RKO (cell line): Measurements from ENCODE around the gene CIAO3.

Experiments used
- DNase-seq: peaks from one replicate; pipeline ENCODE4 v3.0.0-alpha.2; 2016; ENCODE audit warnings: low spot score

Gene CIAO3

DNA sequence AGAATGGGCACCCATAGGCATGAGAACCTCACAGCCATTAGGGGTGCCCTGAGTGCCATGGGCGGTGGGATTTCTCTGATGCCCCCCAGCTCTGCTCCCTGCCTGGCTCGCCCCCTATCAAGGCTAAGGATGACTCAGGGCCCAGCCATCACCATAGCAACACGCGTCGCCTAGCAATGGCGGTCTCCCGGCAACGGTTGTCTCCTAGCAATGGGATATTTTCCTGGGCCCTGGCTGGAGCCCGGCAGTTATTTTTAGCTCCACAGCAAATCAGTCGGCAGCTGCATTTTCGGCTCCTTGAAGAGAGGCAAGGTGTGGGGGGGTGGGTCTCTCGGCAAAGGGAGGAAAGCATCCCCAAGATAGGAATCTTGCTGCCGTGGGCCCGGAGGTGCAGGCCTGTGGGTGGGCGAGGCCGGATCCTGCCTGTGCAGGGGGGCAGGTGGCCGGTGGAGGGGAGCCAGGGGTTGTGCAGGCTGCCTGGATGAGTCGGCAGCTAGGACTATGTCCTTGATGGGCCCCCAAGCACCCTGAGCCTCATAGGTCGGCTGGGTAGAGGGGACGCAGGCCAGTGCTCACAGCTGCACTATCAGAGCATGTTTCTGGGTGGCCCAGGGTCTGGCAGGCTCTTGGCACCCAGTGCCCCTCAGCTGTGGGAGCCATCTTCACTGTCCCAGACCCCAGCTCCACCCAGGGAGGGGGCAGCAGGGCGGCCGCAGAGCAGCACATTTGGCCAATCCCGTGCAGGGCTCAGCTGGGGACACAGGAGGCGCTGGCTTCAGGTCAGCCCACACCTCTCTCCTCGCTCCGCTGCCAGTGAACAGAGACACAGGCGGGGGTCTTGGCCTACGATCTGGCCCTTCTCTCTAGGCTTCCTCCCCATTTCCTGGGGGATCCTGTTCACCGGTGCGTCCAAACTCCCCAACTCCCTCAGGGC, 31.0 kb downstream of the CIAO3 start:
- DNase-seq: peak; percentile 87

DNA sequence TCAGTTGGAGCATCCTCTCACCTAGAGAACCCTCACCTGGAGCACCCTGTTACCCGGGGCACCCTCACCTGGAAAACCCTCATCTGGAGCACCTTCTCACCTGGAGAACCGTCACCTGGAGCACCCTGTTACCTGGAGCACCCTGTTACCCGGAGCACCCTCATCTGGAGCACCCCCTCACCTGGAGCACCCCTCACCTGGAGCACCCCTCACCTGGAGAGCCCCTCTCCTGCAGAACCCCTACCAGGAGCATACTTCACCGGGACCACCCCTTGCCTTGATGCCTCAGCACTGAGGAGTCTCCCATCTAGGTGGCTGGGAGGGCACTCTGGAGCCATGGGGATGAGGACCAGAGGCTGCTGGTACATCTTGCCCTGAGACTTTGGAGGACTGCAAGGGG, 31.8 kb downstream of the CIAO3 start:
- no peak for DNase-seq

DNA sequence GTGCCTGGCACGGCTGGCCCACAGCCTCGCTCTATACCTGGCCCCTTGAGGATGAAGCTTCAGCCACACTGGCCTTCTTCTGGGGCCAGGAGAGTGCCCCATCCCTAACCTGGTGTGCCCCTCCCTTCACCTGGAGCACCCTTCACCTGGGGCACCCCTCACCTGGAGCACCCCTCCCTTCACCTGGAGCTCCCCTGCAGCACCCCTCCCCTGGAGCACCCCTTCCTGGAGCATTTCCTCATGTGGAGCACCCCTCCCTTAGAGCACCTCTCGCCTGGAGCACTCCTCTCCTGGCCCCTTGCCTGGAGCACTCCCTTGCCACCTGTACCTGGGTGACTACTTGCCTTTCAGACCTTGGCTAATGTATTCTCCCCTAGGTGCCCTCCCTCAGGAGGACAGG, 32.8 kb downstream of the CIAO3 start:
- DNase-seq: no peak

DNA sequence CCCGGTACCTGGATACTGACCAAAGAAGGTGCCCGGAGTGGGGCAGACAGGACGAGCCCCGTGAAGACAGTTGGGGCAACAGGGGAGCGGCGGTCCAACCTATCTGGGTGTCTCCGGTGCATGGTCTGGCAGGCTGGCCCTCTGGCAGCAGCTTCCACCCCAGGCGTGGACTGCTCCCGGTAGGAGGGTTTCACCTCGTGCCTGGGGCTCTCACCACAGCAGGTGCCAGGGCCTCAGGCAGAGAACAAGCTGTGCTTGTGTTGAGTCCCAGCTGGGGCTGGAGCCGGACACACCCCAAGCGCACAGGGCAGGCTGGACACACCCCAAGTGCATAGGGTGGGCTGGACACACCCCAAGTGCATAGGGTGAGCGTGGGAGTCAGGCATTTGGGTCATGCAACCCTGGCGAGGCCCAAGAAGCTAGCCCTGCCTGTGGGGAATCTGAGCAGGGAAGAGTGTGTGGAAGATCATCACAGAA, 33.7 kb downstream of the CIAO3 start:
- DNase-seq: no peak

DNA sequence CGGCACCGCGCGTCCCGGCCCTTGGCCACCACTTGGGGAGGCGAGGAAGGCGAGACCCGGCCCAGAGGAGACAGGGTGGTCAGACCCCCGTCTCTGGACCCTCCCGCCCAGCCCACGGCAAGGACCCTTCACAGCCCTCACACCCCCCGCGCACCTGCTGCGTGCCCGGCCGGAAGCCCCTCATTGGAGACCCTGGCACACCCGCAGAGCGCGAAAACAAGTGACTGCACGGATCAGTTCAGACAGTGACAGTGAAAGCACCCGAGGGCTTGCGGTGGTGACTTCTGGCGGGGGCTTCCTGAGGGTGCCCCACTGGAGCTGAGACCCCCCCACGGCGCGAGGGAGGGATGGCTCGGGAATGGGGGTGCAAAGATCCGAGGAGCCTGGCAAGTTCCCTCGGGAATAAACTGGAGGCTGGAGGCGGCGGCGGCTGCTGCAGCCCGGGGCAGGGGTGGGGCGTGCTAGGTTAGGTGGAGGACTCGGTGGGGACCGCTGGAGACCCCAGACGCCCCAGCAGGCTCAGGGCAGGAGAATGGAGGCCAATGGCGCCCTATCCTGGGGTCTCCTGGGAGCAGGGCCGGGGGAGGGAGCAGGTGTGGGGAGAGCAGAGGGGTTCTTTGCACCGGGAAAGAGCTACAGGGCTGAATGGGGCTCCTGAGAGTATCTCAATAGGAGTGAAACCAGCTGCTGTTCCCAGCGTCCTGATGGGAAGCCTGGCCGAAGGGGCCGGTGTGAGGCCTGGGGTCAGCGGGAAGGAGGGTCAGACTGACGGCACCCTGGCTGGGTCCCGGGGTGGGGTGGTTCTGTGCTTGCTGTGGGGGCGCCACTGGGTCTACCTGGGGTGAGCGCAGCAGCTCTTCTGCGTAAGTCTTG, 34.4 kb downstream of the CIAO3 start:
- DNase-seq: no peak

DNA sequence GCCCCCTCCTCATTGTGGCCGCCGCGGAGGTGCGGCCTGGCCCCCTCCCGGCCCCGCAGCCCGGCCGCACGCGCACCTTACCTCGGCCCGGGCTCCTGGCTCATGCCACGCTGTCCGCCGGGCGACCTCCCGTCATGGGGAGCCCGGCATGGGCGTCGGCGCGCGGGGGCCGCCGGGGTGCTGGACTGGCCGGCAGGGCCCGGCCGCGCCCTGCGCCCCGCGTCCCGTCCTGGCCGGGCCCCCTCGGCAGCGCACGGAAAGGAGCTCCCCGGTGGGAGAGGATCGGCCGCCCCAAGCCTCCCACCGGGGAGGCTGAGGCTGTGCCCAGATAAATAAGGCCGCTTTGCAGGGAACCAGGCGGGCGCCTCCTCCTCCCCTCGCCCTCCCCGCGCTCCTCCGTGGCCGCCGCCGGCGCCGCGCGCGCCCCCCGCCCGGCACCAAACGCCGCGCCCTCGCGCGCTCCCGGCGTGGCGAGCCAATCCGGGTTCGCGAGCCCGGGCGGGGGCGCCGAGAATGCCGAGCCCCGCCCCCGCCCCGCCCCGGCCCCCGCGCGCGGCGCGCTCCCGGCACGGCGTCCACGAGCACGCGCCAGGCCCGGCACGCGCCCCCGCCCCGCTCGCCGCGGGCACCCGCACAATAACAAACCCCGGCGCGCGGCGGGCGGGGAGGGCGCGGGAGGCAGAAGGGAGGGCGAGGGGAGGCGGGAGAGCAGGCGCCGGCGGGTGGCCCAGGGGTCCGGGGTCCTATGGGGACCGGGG, 35.2 kb downstream of the CIAO3 start, which contains the start of gene FBXL16:
Gene FBXL16 (minus strand): TSS at position 371 of the 758 bp plus-strand sequence. CDS start 8,396 bp downstream, outside the sequence.
- peak; percentile 43 for DNase-seq

DNA sequence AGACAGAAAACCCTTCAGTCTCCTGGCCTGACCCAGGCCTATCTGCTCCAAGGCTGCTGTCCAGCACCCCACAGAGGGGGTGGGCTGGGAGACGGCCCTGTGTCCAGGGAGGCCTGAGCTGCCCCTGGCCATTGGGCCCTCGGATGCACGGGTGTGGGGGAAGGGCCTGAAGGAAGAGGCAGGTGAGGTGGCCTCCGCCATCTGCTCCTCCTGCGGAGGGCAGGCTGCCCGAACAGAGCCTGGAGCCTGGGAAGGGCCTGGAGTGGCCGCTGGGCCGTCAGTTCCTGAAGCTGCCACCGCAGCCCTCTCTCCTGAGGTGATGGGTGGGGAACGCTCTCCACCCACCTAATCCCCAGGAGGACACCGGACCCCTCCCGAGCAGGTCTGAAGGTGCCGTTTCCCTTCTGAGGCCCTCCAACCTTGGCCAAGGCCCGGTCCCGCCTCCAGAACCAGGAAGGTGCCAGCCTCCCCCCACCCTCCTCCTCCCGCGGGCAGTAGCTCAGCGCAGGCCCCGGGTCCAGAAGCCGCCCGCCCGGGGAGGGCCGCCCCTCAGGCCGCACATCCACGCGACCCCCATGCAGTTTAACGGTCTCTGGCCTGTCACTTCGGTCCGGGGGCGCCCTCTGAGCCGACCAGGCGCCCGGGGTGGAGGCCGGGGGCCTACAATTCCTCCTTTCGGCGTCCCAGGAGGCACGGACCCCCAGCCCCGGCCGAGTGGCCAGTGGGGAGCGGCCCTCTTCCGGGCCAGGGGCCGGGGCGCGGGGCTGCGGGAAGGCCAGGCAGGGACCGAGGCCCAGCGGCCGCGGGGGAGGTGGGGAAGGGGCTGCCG, 36.0 kb downstream of the CIAO3 start:
- DNase-seq: no peak

DNA sequence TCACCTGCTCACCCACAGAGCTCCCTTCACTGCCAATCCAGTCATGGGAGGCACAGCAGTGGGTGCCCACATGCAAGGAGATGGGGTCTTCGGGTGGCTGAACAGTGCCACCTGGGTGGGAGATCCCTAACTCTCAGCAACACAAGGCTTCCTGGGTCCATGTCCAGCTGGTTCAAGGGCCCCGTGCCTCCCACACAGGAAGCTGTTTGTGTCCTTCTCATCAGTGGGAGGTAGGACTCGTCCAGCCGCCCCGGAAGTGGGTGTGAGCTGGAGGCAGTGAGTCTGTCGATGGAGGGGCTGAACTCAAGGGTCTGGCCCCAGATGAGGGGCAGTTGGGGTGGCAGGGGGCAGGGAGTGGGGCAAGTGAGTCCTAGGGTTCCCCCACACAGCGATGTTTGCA, 36.8 kb downstream of the CIAO3 start:
- no peak for DNase-seq

DNA sequence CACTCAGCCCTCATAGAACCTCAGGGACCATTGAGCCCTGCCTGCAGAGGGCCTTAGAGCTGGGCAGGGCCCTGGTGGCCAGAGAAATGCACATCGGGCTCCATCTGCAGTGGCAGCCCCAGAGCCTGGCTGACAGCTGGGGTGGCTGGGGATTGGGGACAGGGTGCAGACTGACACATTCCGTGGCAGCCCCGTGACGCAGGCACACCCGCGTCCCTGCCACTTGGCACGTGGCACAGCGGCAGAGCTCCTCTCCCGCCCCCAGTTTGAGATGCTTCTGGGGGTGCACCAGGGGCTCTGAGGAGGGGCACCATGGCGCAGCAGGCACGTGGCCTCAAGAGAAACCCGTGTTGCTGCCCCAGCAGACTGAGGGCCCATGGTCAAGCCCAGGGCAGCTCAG, 37.4 kb downstream of the CIAO3 start:
- DNase-seq: no peak

DNA sequence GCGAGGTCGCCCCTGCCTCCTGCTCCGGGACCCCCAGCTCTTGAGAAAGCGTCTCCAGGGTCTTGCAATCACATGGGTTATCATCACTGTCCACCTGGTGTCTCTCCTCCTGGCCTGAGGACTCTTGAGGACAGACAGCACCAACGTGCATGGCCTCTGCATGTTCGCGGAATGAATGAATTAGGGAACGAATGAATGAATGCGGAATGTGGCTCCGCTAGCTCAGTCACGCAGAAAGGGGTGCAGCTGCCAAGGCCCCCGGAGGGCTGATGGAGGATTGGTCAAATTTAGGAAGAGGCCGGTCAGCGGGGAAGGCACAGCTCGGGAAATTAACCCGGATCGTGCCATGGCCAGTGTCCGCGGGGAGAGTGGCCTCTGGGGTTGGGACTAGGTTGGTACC, 38.5 kb downstream of the CIAO3 start:
- no peak for DNase-seq

DNA sequence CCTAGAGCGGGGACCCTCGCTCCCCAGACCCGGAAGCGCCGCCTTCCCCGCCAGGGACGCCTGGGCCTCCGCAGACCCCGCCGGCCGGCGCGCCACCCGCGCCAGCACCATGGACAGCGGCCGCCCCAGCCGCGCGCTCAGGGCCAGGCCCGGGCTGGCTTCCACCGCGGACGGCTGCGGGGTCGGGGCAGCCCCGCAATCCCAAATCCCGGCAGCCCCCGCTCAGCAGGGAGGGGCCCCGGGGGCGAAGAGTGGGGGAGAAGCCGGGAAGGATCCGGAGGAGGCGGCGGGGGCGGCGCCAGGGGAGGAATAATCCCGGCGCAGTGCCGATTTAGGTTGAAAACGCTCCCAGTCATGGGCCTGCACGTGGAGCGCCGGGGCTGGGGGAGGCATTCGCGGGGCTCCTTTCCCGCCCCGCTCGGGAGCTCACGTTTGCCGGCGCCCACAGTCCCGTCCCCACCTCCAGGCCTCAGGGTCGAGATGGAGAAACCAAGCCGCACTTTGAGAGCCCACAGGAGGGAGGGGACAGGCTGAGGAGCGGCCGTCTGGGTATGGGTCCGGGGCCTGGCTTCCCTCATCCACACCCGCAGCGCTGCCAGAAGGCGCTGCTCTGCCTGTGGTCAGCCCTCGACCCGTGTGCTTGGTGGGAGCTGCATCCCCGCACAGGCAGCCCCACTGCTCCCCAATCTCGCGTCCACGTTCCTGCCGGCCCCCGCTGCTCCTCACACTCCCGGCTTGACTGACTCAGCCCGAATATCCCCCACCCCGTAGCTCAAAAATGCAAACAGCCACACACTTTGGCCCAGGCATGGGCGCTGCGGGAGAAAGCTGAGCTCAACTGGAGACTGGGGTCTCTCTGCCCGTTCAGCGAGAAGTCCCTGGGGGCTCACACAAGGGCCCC, 39.9 kb downstream of the CIAO3 start:
- no peak for DNase-seq

DNA sequence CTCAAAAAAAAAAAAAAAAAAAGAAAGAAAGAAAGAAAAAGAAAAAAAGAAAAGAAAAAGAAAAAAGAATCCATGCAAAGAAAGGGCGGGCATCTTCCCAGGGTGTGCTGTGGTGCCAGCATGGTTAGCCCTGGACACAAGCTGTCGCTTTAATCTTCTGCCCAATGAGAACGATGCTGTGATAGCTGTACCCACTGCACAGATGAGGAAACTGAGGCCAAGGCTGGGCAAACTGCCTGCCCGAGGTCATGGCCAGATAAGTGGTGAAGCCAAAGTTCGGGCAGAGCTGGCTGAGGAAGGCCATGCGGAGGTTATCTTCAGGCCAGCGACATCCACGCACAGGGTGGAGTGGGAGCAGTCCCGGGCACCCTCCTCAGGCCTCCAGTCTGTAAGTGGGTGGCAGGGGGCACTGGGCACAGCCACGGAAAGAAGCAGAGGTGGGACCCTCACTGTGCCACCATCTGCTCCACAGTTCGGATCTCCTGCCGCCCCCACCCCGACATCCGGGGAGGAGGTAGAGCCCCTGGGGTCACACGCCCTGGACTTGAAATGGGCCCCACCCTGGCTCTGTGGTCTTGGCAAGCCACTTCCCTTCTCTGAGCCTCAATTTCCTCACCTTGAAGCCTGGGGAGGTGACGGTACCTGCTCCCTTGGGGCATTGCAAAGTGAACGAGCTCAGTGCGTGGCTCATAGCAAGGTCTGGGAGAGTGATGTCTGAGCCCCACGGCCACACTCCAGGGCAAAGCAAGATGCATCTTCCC, 41.7 kb downstream of the CIAO3 start:
- DNase-seq: no peak

DNA sequence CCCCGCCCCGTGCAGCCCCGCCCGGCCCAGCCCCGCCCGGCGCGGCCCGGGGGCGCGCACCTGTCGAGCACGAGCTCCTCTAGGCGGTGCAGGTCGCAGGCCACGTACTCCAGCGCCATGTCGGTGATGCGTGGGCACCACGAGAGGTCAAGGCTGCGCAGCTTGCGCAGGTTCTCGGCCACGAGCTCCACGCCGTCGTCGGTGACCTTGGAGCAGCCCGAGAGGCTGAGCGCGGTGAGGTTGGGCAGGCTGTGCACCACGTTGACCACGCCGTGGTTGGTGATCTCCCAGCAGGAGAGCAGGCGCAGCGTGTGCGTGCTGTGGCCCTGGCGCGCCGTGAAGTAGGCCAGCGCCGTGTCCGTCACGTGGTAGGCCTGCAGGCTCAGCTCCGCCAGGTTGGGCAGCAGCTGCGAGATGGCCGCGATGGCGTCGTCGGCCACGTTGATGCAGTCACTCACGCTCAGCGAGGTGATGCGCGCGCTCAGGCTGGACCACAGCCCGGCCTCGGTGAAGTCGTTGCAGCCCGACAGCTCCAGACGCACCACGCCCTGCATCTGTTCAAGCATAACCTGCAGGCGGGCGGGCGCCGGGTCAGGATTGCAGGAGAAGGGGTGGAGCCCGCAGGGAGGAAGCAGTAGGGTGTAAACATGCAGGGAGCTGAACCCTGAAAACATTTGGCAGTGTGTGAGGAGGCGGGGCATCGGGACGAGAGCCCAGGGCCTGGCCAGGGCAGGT, 45.3 kb downstream of the CIAO3 start:
- peak; percentile 55 for DNase-seq

DNA sequence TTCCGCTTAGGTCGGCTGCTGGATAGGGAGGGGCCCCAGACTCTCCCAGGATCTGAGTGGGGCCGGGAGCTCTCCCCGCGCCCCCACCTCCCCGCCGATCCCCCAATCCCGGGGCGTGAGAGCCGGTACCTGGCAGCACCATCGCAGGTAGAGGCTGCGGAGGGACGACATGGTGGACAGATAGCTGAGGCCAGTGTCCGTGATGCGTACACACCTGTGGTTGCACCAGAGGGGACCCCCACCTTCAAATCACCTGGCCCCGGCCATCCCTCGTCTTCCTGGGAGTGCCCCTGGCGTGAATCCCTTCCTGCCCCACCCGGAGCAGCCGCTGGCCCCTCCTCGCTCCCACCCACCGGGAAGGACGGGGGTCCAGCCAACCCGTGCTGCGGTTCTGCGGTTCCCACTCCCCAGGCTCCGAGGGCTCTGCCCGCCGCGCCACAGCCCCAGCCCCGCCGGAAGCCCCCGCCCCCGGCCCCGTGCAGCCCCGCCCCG, 45.9 kb downstream of the CIAO3 start:
- DNase-seq: no peak

DNA sequence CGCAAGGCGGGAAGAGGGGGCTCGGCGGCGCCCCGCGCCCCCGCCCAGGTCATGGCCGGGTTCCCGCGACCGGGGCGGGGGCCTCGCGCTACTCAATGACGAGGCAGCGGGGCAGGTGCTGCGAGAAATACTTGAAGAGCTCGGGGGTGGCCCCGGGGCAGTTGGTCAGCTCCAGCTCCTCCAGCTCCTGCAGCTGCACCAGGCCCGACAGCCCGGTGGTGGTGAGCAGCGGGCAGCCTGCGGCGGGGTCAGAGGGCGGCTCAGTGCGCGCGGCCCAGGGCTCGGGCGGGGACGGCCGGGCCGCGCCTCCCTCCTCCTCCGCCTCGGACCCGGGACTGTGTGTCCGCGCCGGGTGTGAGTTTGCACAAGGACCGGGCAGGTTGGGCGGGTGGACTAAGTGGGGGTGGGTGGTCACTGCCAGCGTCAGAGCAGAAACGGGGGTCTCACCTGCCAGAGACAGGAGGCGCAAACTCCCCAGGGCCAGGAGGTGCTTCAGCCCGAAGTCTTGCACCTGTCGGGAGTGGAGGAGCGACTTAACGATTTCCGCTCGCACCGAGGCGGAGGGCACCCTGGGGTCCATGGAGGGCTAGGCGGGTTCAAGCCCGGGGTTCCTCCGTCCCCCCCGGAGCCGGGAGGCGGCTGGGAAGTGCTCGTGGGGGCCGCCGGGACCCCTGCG, 46.5 kb downstream of the CIAO3 start:
- no peak for DNase-seq

DNA sequence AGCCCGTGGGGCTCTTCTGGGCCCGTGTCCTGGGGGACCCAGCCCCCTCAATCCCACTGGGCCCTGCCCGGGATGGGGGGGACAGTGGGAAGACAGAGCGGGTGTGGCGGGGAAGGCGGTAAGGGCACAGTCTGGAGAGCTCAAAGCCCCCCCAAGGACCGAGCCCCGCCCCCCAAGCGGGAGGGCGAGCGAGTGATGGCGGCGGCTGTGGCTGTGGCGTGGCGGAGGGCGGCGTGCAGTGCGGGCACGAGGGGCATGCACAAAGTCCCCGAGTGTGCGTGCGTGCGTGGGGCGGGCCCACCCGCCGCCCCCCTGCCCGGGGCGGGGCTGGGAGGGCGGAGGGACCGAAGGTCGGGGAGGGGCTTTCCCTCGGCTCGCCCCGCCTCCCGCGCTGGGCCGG, 47.0 kb downstream of the CIAO3 start:
- DNase-seq: no peak

DNA sequence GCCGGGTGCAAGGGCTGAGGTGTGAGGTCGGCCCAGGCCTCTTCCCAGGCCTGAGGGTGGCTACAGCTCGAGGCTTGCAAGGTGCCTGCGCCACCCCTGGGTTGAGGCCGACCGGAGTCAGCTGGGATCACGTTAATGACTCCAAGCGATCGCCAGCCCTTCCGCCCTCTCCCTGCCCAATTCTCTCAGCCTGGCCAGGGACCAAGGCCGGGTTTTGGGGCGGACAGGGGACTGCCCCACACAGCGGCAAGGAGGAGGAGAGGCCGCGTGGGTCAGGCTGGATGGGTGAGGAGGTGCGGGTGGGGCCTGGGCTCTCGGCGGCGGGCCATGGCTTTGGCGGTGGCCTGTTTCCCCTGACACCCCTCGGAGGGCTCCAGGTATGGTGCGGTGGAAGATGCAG, 47.4 kb downstream of the CIAO3 start:
- DNase-seq: no peak
